Hepatocyte (in vitro differentiated cells): ENCODE results near the gene AGBL4.

ENCODE experiments used
- EZH2phosphoT487 ChIP-seq: fragments of 200-600 bp; sonication (generic); IDR thresholded peaks from one replicate; pipeline ENCODE4 v1.6.1; 2018; ENCODE audit warnings: antibody characterized with exemption, mild to moderate bottlenecking, low read depth, moderate library complexity; ENCODE audit not compliant: unreplicated experiment, severe bottlenecking
- TF ChIP-seq, protein P1 (sequence below): fragments of 200-600 bp; sonication (generic); IDR thresholded peaks from 2 replicates; pipeline ENCODE4 v1.5.1; 2016; ENCODE audit warnings: antibody characterized with exemption, mild to moderate bottlenecking; ENCODE audit not compliant: poor library complexity

- TF ChIP-seq, protein P1, sequence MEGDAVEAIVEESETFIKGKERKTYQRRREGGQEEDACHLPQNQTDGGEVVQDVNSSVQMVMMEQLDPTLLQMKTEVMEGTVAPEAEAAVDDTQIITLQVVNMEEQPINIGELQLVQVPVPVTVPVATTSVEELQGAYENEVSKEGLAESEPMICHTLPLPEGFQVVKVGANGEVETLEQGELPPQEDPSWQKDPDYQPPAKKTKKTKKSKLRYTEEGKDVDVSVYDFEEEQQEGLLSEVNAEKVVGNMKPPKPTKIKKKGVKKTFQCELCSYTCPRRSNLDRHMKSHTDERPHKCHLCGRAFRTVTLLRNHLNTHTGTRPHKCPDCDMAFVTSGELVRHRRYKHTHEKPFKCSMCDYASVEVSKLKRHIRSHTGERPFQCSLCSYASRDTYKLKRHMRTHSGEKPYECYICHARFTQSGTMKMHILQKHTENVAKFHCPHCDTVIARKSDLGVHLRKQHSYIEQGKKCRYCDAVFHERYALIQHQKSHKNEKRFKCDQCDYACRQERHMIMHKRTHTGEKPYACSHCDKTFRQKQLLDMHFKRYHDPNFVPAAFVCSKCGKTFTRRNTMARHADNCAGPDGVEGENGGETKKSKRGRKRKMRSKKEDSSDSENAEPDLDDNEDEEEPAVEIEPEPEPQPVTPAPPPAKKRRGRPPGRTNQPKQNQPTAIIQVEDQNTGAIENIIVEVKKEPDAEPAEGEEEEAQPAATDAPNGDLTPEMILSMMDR, result no peak
- no peak for TF ChIP-seq EZH2phosphoT487
These were observed 860.7 kb downstream of the AGBL4 start for GRCh38 chr1:49163031-49163430.
